GM06990 (cell line): ENCODE results near the gene TNFAIP3.

Experiments
- DNase-seq: peaks from one replicate; pipeline ENCODE4 v3.0.0-alpha.2; 2011; ENCODE audit not compliant: insufficient read length; ENCODE audit errors: extremely low read depth
- H3K27me3 ChIP-seq: replicated peaks from 2 replicates; pipeline ENCODE4 v1.6.0; 2011; ENCODE audit warnings: low read length; ENCODE audit not compliant: control insufficient read depth, insufficient read depth
- H3K36me3 ChIP-seq: 2 replicates; pipeline ENCODE4 v1.5.1; 2011; ENCODE audit warnings: low read length; ENCODE audit not compliant: control insufficient read depth, insufficient read depth
- H3K4me3 ChIP-seq: replicated peaks from 2 replicates; pipeline ENCODE4 v1.5.1; 2011; ENCODE audit warnings: low read depth, mild to moderate bottlenecking, control low read depth, low read length
- TF ChIP-seq, protein P1 (sequence below): IDR thresholded peaks from 2 replicates; pipeline ENCODE4 v1.5.1; 2011; ENCODE audit warnings: low read length, control low read depth, mild to moderate bottlenecking, inconsistent platforms; ENCODE audit not compliant: insufficient read depth, poor library complexity, severe bottlenecking

The TNFAIP3 gene

DNA sequence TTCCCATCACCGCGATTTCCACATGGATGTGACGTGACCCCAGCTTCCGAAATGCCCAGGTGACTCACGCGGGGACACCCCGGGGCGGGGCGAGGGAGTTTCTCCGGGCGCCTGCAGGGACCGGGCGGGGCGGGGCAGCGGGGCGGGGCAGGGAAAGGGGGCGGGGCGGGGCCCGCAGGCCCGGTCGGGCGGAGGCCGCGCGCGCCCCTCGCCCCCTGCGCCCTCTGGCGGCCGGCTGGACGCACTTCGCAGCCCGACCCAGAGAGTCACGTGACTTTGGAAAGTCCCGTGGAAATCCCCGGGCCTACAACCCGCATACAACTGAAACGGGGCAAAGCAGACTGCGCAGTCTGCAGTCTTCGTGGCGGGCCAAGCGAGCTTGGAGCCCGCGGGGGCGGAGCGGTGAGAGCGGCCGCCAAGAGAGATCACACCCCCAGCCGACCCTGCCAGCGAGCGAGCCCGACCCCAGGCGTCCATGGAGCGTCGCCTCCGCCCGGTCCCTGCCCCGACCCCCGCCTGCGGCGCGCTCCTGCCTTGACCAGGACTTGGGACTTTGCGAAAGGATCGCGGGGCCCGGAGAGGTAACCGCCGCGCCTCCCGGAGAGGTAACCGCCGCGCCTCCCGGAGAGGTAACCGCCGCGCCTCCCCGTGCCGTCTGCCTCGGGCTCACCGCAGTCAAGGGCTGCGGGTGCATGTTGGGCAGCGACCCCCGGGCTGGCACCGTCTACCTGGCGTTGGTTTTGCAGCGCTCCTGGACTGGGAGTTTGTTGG is at the start of gene TNFAIP3:
Gene TNFAIP3 (plus strand): TSS at position 346 of the 771 bp plus-strand sequence. CDS start 3,969 bp downstream, outside the sequence.
- H3K4me3 ChIP-seq: peak within 1 kb of the TSS; percentile 95
- DNase-seq: peak; percentile 91
- H3K27me3 ChIP-seq: no peaks in the 10 kb centered on the region
- TF ChIP-seq, protein P1, sequence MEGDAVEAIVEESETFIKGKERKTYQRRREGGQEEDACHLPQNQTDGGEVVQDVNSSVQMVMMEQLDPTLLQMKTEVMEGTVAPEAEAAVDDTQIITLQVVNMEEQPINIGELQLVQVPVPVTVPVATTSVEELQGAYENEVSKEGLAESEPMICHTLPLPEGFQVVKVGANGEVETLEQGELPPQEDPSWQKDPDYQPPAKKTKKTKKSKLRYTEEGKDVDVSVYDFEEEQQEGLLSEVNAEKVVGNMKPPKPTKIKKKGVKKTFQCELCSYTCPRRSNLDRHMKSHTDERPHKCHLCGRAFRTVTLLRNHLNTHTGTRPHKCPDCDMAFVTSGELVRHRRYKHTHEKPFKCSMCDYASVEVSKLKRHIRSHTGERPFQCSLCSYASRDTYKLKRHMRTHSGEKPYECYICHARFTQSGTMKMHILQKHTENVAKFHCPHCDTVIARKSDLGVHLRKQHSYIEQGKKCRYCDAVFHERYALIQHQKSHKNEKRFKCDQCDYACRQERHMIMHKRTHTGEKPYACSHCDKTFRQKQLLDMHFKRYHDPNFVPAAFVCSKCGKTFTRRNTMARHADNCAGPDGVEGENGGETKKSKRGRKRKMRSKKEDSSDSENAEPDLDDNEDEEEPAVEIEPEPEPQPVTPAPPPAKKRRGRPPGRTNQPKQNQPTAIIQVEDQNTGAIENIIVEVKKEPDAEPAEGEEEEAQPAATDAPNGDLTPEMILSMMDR: peak; percentile 51
- peaks cover 5% of the 10 kb centered on the region; the same call in 1 of the 2 replicates for H3K36me3 ChIP-seq

DNA sequence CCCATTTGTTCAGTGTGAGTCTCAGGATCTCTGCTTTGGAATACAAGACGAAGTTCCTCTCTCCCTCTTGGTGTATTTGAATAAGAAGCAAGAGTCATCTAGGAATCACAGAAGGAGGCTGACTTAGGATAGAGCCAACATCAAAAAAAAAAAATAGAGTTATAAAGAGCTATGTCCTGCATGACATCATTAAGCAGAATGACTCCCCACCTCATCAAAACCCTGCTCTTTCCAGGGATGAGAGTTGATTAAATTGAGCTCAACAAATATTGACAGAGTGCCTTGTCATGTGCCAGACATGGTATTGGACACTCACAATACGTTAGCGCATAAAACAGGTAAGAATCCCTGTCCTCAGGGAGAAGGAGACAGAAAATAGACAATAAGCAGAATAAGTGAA is 48.6 kb upstream of the TNFAIP3 start:
- H3K36me3 ChIP-seq: no peaks in the 10 kb centered on the region
- no peak overlapping the region for H3K4me3 ChIP-seq
- DNase-seq: no peak
- TF ChIP-seq, protein P1: no peak
- H3K27me3 ChIP-seq: no peaks in the 10 kb centered on the region

DNA sequence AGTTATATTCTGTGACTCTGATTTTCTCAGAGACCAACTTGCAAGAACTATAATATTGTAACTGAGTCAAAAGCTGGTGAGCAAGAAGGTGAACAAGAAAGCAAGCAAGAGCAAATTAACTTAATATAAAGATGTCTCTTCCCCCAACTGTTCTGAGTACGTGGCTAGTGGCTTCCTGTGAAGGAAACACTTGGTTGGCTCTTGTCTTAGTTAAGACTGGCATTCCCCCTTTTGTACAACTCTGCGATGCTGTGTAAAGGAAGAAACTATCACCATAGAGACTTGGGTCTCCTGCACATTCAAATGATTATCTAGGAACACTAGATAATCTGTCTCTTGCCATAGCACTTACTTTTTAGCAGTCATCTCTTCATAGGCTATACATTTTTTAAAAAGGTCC is 47.3 kb upstream of the TNFAIP3 start:
- DNase-seq: no peak
- no peaks in the 10 kb centered on the region for H3K36me3 ChIP-seq
- no peaks in the 10 kb centered on the region for H3K27me3 ChIP-seq
- H3K4me3 ChIP-seq: no peak overlapping the region
- TF ChIP-seq, protein P1: no peak

DNA sequence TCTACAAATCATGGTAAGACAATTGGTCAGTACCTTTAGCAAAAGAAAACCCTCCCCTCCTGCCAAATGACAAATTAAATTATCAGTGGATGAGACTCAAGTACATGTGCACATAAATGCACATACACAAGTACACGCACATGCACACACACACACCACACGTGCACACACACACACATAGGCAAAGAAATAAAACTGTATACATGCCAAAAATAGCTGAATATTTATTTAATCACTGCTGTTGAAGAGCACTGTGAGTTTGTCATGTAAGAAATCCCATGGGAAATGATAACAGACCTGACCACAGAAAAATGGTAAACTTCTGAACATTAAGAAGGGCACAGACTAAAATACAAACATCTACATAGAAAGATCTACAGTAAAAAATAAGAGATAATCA is 46.6 kb upstream of the TNFAIP3 start:
- DNase-seq: no peak
- Histone ChIP-seq H3K27me3 (no peaks in the 10 kb centered on the region), H3K36me3 (no peaks in the 10 kb centered on the region), H3K4me3 (no peak overlapping the region)
- TF ChIP-seq, protein P1: no peak

DNA sequence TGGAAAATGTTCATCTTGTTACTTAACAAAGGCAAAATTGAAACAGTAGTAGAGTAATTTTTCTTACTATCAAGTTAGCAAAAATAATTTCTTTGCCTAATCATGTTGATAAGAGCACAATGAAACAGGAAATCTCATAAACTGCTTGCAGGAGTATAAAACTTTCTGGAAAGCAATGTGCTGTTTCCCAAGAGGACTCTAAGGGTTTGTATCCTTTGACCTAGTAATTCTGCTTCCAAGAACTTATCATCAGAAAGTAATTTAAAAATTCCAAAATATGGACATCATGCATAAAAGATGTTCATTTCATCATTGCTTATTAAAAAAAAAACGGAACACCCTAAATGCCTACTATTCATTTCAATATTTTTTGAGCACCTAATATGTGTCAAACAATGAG is 46.1 kb upstream of the TNFAIP3 start:
- no peak for DNase-seq
- TF ChIP-seq, protein P1: no peak
- no peak overlapping the region for H3K4me3 ChIP-seq
- H3K27me3 ChIP-seq: no peaks in the 10 kb centered on the region
- H3K36me3 ChIP-seq: no peaks in the 10 kb centered on the region
